IMR-90 (cell line): ENCODE measurements around the gene LRPPRC. TPM values are rescaled to one million over a fixed set of nuclear protein-coding genes. Genes with fewer than 3 reads are reported as not detected.
A peak's percentile ranks its signal among the peaks of the same experiment; 100 is the strongest.

Experiments used
- ATAC-seq: fragments of 200-7000 bp; cut with Tn5 transposase; 2 replicates; pipeline ENCODE4 v1.9.1; 2020; ENCODE audit warnings: low read depth, mild to moderate bottlenecking, moderate library complexity
- BruUV-seq: library from RNA; stranded (reverse); fragments of 400-500 nt; replicated peaks from 2 replicates; lab custom pipeline; 2021; lab: Mats Ljungman, UMichigan
- CTCF ChIA-PET: fragments of 300-600 bp; formaldehyde crosslinking; extraction: SDS; loops from one replicate; lab custom pipeline; 2021; ENCODE audit warnings: antibody characterized with exemption; lab: Yijun Ruan, JAX
- POLR2A ChIA-PET: fragments of 300-600 bp; sonication (Branson Sonifier 250); formaldehyde crosslinking; loops from one replicate; lab custom pipeline; 2022; ENCODE audit warnings: antibody characterized with exemption; ENCODE audit not compliant: unreplicated experiment; lab: Charles Lee
- DNase-seq: peaks from one replicate; pipeline ENCODE4 v3.0.0; 2013
- H2AFZ ChIP-seq: replicated peaks from 2 replicates; pipeline ENCODE3; 2013; ENCODE audit warnings: low read length, mild to moderate bottlenecking; ENCODE audit not compliant: poor library complexity
- H2AK5ac ChIP-seq: 2 replicates; pipeline ENCODE4 v1.6.1; 2013; ENCODE audit warnings: low read depth, low read length, inconsistent platforms
- H2AK9ac ChIP-seq: replicated peaks from 2 replicates; pipeline ENCODE3; 2013; ENCODE audit warnings: mild to moderate bottlenecking, low read depth, low read length, moderate library complexity; ENCODE audit not compliant: poor library complexity
- H2BK120ac ChIP-seq: 2 replicates; pipeline ENCODE4 v1.6.1; 2013; ENCODE audit warnings: low read depth, low read length, inconsistent platforms
- H2BK15ac ChIP-seq: 3 replicates; pipeline ENCODE4 v1.6.1; 2013; ENCODE audit warnings: low read depth, low read length, inconsistent platforms
- H2BK20ac ChIP-seq: 2 replicates; pipeline ENCODE4 v1.6.1; 2013; ENCODE audit warnings: low read depth, mild to moderate bottlenecking, inconsistent platforms, low read length, moderate library complexity
- H2BK5ac ChIP-seq: 2 replicates; pipeline ENCODE4 v1.6.1; 2013; ENCODE audit warnings: mild to moderate bottlenecking, low read depth, low read length, inconsistent platforms; ENCODE audit not compliant: poor library complexity, severe bottlenecking
- H3K14ac ChIP-seq: replicated peaks from 2 replicates; pipeline ENCODE4 v1.6.1; 2013; ENCODE audit warnings: low read depth, low read length, inconsistent platforms
- H3K18ac ChIP-seq: 2 replicates; pipeline ENCODE4 v1.6.1; 2013; ENCODE audit warnings: low read depth, low read length, control low read depth
- H3K23ac ChIP-seq: 2 replicates; pipeline ENCODE4 v1.6.1; 2013; ENCODE audit warnings: low read depth, low read length, inconsistent platforms
- H3K27ac ChIP-seq: 2 replicates; pipeline ENCODE4 v1.5.1; 2013; ENCODE audit warnings: mild to moderate bottlenecking, control low read depth, low read length; ENCODE audit not compliant: insufficient read depth
- H3K27me3 ChIP-seq: 2 replicates; pipeline ENCODE4 v1.6.1; 2013; ENCODE audit warnings: low read length; ENCODE audit not compliant: control insufficient read depth, insufficient read depth
- H3K36me3 ChIP-seq: 2 replicates; pipeline ENCODE4 v1.6.1; 2013; ENCODE audit warnings: low read length, mixed read lengths; ENCODE audit not compliant: control insufficient read depth, insufficient read depth
- H3K4ac ChIP-seq: 2 replicates; pipeline ENCODE4 v1.6.1; 2013; ENCODE audit warnings: low read depth, low read length, inconsistent platforms
- H3K4me1 ChIP-seq: 2 replicates; pipeline ENCODE4 v1.6.1; 2013; ENCODE audit warnings: low read length, mixed read lengths; ENCODE audit not compliant: control insufficient read depth, insufficient read depth
- H3K4me2 ChIP-seq: 2 replicates; pipeline ENCODE4 v1.6.1; 2013; ENCODE audit warnings: low read depth, mild to moderate bottlenecking, control low read depth, low read length, moderate library complexity
- H3K4me3 ChIP-seq: 2 replicates; pipeline ENCODE4 v1.5.1; 2013; ENCODE audit warnings: low read depth, mild to moderate bottlenecking, control low read depth, low read length, moderate library complexity; ENCODE audit not compliant: insufficient read depth
- H3K56ac ChIP-seq: 2 replicates; pipeline ENCODE4 v1.6.1; 2013; ENCODE audit warnings: low read length, inconsistent platforms; ENCODE audit not compliant: insufficient read depth; ENCODE audit errors: extremely low read depth
- H3K79me1 ChIP-seq, 2 experiments: 2 replicates each; pipeline ENCODE4 v1.6.1; 2013; ENCODE audit warnings: low read length in 2 of 2, inconsistent platforms in 1 of 2, low read depth in 1 of 2
- H3K9ac ChIP-seq: 2 replicates; pipeline ENCODE4 v1.6.1; 2013; ENCODE audit warnings: low read depth, low read length, control low read depth
- H3K9me1 ChIP-seq: 2 replicates; pipeline ENCODE4 v1.6.1; 2013; ENCODE audit warnings: low read length, inconsistent platforms; ENCODE audit not compliant: insufficient read depth
- H3K9me3 ChIP-seq: 2 replicates; pipeline ENCODE4 v1.6.1; 2013; ENCODE audit warnings: low read length; ENCODE audit not compliant: control insufficient read depth, insufficient read depth
- H4K20me1 ChIP-seq: 2 replicates; pipeline ENCODE4 v1.6.1; 2013; ENCODE audit warnings: low read length, inconsistent platforms; ENCODE audit not compliant: insufficient read depth
- H4K5ac ChIP-seq: 2 replicates; pipeline ENCODE4 v1.6.1; 2013; ENCODE audit warnings: mild to moderate bottlenecking, low read depth, low read length, control low read depth
- H4K8ac ChIP-seq, 2 experiments: 2 replicates each; pipeline ENCODE4 v1.6.1; 2013; ENCODE audit warnings: low read depth in 2 of 2, low read length in 2 of 2, control low read depth in 1 of 2, inconsistent platforms in 1 of 2
- H4K91ac ChIP-seq: 2 replicates; pipeline ENCODE4 v1.6.1; 2013; ENCODE audit warnings: low read depth, low read length, inconsistent platforms; ENCODE audit not compliant: insufficient read depth
- BHLHE40 ChIP-seq: fragments of 150-350 bp; IDR thresholded peaks from 2 replicates; pipeline ENCODE4 v1.6.1; 2016; ENCODE audit warnings: mild to moderate bottlenecking, low read depth, low read length
- CEBPB ChIP-seq: IDR thresholded peaks from 2 replicates; pipeline ENCODE4 v1.6.1; 2012; ENCODE audit warnings: low read depth, low read length, improper control_type of control experiment
- CHD1 ChIP-seq: IDR thresholded peaks from 2 replicates; pipeline ENCODE4 v1.6.1; 2012; ENCODE audit warnings: low read depth, low read length, improper control_type of control experiment
- CTCF ChIP-seq: conservative IDR thresholded peaks from 2 replicates; pipeline ENCODE4 v1.5.1; 2012; ENCODE audit warnings: mild to moderate bottlenecking, low read depth, low read length, improper control_type of control experiment
- ELK1 ChIP-seq: fragments of 150-350 bp; IDR thresholded peaks from 2 replicates; pipeline ENCODE4 v1.6.1; 2016; ENCODE audit warnings: low read depth, mild to moderate bottlenecking, low read length, moderate library complexity, borderline replicate concordance
- FOS ChIP-seq: fragments of 150-350 bp; IDR thresholded peaks from 2 replicates; pipeline ENCODE4 v1.6.1; 2016; ENCODE audit warnings: low read depth, low read length
- MAFK ChIP-seq: IDR thresholded peaks from 2 replicates; pipeline ENCODE4 v1.6.1; 2012; ENCODE audit warnings: low read depth, low read length, improper control_type of control experiment
- MAZ ChIP-seq: IDR thresholded peaks from 2 replicates; pipeline ENCODE4 v1.6.1; 2012; ENCODE audit warnings: low read depth, mild to moderate bottlenecking, low read length, improper control_type of control experiment, moderate library complexity, borderline replicate concordance
- MXI1 ChIP-seq: IDR thresholded peaks from 2 replicates; pipeline ENCODE4 v1.6.1; 2012; ENCODE audit warnings: low read depth, mild to moderate bottlenecking, low read length, moderate library complexity, borderline replicate concordance
- NFE2L2 ChIP-seq: fragments of 150-350 bp; IDR thresholded peaks from 2 replicates; pipeline ENCODE4 v1.6.1; 2016; ENCODE audit warnings: low read depth, mild to moderate bottlenecking, low read length
- POLR2A ChIP-seq: IDR thresholded peaks from 2 replicates; pipeline ENCODE4 v1.6.1; 2012; ENCODE audit warnings: mild to moderate bottlenecking, low read depth, low read length
- RAD21 ChIP-seq: IDR thresholded peaks from 2 replicates; pipeline ENCODE4 v1.6.1; 2012; ENCODE audit warnings: low read length, improper control_type of control experiment
- RCOR1 ChIP-seq: IDR thresholded peaks from 2 replicates; pipeline ENCODE4 v1.6.1; 2012; ENCODE audit warnings: mild to moderate bottlenecking, low read length, improper control_type of control experiment; ENCODE audit not compliant: insufficient replicate concordance
- RFX5 ChIP-seq: IDR thresholded peaks from 2 replicates; pipeline ENCODE4 v1.8.0; 2012; ENCODE audit warnings: low read depth, mild to moderate bottlenecking, low read length, moderate library complexity
- SMC3 ChIP-seq: fragments of 150-350 bp; IDR thresholded peaks from 2 replicates; pipeline ENCODE4 v1.6.1; 2016; ENCODE audit warnings: low read depth, mild to moderate bottlenecking, antibody characterized with exemption, low read length, moderate library complexity
- USF2 ChIP-seq: fragments of 150-350 bp; IDR thresholded peaks from 2 replicates; pipeline ENCODE4 v1.6.1; 2017; ENCODE audit warnings: mild to moderate bottlenecking, antibody characterized with exemption, low read length, low read depth
- WGBS, 2 experiments: methylation state at CpG; one replicate each; pipeline versions ENCODE4 v1.1.5 to v1.1.7; 2013; ENCODE audit warnings: missing lambda C conversion rate in 2 of 2; ENCODE audit not compliant: insufficient read length in 1 of 2; ENCODE audit errors: extremely low coverage in 2 of 2; 5-methylcytosine and 5-hydroxymethylcytosine counted together
- dilution Hi-C: fragments of 300-500 bp; cut with HindIII; formaldehyde crosslinking; loops from one replicate; pipeline ENCODE4 v1.14.3; 2018; ENCODE audit warnings: low sequenced_read_pairs; ENCODE audit not compliant: unreplicated experiment
- in situ Hi-C: fragments of 300-500 bp; cut with MboI; formaldehyde crosslinking; loops from 3 replicates; pipeline ENCODE4 v1.14.3; 2019; ENCODE audit warnings: low sequenced_read_pairs, inconsistent platforms, mixed read lengths
- intact Hi-C: fragments of 100-400 bp; cut with micrococcal nuclease; formaldehyde crosslinking; loops from 2 replicates; pipeline ENCODE4 v1.10.0; 2022
- polyA plus RNA-seq, 3 experiments: library from polyadenylated mRNA; depleted of rRNA; stranded (reverse); fragments of >200 nt; gene quantifications; 2 replicates each; pipeline ENCODE4 v1.2.3, GENCODE V29; 2012; ENCODE audit warnings: low replicate concordance in 1 of 3
- total RNA-seq: library from RNA; depleted of rRNA; stranded (reverse); fragments of >200 nt; gene quantifications from 2 replicates; pipeline ENCODE4 v1.2.3, GENCODE V29; 2012

LRPPRC gene
- total and polyA plus RNA-seq, 2 of the 4 experiments (the other 2 are of a cell fraction), result 30.4 to 36.0 TPM

- dilution Hi-C loops, result no loop called here
- Histone ChIP-seq H3K36me3 (peaks cover 9% of the 10 kb centered on the region), H3K4ac (no peak overlapping the region), H2AFZ (no peak overlapping the region), H3K56ac (no peak overlapping the region), H2BK5ac (no peak overlapping the region), H2BK15ac (no peak overlapping the region), H3K4me1 (0 out of 2 replicates have a peak, but pooled peaks cover 2% of the 10 kb centered on the region), H2BK120ac (no peak overlapping the region), H3K9me3 (no peaks in the 10 kb centered on the region), H2AK9ac (no peak overlapping the region), H4K8ac (no peak overlapping the region; a peak in 1 of 4 replicates), H3K23ac (no peak overlapping the region), H2BK20ac (no peak overlapping the region), H4K20me1 (no peaks in the 10 kb centered on the region), H3K18ac (no peak overlapping the region), H3K79me1 (peaks cover 6 to 8% of the 10 kb centered on the region in 2 experiments; a peak in 3 of 4 replicates), H2AK5ac (no peak overlapping the region), H4K91ac (no peak overlapping the region), H4K5ac (no peak overlapping the region), H3K4me2 (no peak overlapping the region), H3K9me1 (no peaks in the 10 kb centered on the region), H3K27ac (no peak overlapping the region), H3K27me3 (no peaks in the 10 kb centered on the region), H3K14ac (no peak overlapping the region), H3K9ac (no peak overlapping the region), H3K4me3 (no peak overlapping the region)
- WGBS, 2 experiments, result no CpG with 5 or more reads among the region's 4 CpGs
- POLR2A ChIA-PET, result no interaction called here
- in situ Hi-C loops, result no loop called here
- no TSS peak for BruUV-seq
- DNase-seq, result peak; percentile 1
- TF ChIP-seq RAD21, result no peak
- no peak for TF ChIP-seq NFE2L2
- TF ChIP-seq USF2, result no peak
- TF ChIP-seq CHD1, result no peak
- no peak for TF ChIP-seq SMC3
- TF ChIP-seq CEBPB, result no peak
- no peak for TF ChIP-seq CTCF
- no peak for TF ChIP-seq POLR2A
- no peak for TF ChIP-seq FOS
- TF ChIP-seq MAZ, result no peak
- no peak for TF ChIP-seq ELK1
- no peak for TF ChIP-seq MAFK
- TF ChIP-seq RCOR1, result no peak
- TF ChIP-seq MXI1, result no peak
- no peak for TF ChIP-seq RFX5
- TF ChIP-seq BHLHE40, result no peak
- CTCF ChIA-PET, result interaction anchor here (0.5 kb wide), 1 partner anchor 8 kb away, joined by 3 read pairs; no protein-coding TSS in a partner anchor
- peak; percentile 27; the same call in 1 of the 2 replicates for ATAC-seq
- intact Hi-C loops, result loop anchor here (5.0 kb wide), 3 partner anchors 35 to 330 kb away; no protein-coding TSS in a partner anchor
These were observed 53.8 kb downstream of the LRPPRC start for GRCh38 chr2:43941966-43942365.
